ENCODE measurements around the gene SEMA3B. TPM values are rescaled to one million over a fixed set of nuclear protein-coding genes. Genes with fewer than 3 reads are reported as not detected.

The SEMA3B gene
- total and polyA plus RNA-seq, 2 donors (not counting 3 experiments of a cell fraction or from before 2014, with no cell fraction given) = 1.2 to 1.5 TPM

DNA sequence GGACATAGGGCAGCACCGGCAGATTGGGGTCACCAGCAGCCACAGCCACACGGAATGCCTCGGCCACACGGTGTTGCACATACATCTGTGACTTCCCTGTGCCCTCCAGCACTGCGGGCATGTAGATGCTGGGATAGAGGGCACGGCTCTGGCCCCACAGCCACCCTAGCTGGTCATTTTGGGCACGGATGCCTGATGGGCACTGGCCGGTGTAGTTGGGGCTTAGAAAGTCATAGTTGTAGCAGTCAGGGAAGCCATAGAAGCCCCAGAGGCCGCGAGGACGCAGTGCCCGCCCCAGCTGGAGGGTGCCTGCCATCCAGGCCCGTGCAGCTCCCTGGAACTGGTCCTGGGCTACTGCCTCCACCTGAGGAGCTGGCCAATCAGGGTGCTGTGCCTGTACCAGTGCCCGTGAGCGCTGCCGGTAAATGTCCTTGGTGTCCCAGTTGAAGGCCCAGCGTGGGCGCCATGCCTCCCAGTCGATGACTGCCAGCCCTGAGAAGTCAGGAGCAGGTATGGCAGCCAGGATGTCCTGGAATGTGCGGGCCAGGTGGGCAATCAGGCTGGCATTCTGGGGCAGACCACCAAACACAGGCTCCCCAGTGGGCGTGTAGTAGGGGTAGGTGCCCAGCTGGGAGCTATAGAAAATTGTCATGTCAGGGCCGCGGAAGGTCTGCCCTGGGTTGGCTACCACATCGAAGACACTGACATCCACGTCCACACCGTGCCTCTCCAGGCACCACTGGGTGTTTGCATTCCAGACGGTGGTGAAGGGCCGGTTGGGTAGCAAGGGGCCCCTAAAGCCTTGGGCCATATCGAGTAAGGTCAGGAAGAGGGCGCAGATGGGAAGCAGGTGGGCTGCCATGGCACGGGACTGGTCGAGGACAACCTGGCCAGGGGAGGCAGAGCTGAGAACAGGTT, 33.4 kb downstream of the SEMA3B start:
- no peak overlapping the region for H2AFZ ChIP-seq (ENCODE audit: low read depth, low read length)
- no peak overlapping the region for H3K9ac ChIP-seq (replicated peaks; ENCODE audit: extremely low read depth, insufficient read depth, low read length)

DNA sequence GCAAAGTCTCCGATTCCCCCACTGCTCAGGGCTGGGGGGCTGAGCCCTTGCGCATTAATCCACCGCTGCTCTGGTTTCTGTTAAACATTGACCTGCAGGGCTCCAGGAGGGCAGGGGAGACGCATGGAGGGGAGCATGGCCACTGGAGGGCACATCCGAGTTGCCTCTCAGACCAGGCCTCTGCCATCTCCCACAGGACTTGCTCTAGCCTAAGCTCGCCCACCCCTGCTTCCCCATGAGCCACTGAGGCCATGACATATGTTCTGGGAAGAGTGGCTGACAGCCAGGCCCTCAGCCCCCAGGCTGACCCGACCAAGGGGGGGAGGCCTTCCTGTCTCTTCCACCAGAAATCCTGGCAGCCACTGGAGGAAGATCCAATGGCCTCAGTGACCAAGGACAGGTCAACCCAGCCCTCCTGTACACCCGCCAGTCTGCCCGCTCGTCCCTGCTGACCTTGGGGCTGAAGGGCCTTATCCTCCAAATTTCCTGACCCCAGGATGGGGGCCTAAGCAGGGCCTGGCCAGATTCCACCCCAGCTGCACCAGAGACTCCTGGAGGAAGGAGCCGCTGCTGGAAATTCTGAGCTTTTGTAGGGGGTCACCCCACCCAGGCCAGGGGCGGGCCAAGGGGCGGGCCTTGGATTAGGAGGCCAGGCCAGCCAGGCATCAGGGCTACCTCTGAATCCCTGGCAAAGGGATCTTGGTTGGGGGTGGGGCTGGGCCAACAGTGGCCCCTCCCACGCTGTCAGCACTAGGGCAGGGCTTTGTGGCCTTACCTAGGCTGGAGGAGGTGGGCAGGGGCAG, 34.3 kb downstream of the SEMA3B start, which contains the start of gene HYAL1:
Gene HYAL1, minus strand, starts transcription at position 562 of the 803 bp plus-strand sequence. CDS start 618 bp downstream, outside the sequence.
- no peak within 1 kb of the TSS for H2AFZ ChIP-seq (ENCODE audit: low read depth, low read length)
- no peaks in the 10 kb centered on the region for H4K20me1 ChIP-seq (replicated peaks; ENCODE audit: control insufficient read depth, extremely low read depth, insufficient read depth, low read length)
- H3K4me1 ChIP-seq (ENCODE audit: control insufficient read depth, extremely low read depth, insufficient read depth, low read length) = peaks cover 23% of the 10 kb centered on the region
- no peaks in the 10 kb centered on the region for H3K9me1 ChIP-seq (replicated peaks; ENCODE audit: control insufficient read depth, extremely low read depth, insufficient read depth, low read length)
- H3K4me3 ChIP-seq (replicated peaks in 1 of 3; ENCODE audit: insufficient read depth in 1 of 3, low read depth in 1 of 3, low read length in 3 of 3) = no peak within 1 kb of the TSS
- POLR2A ChIA-PET = no interaction called here
- H3K27me3 ChIP-seq (ENCODE audit: control insufficient read depth in 2 of 2, insufficient read depth in 2 of 2, low read length in 2 of 2) = no peaks in the 10 kb centered on the region
- dilution Hi-C loops (cut with MboI; ENCODE audit: extremely low pct_ligation_motif_present, low sequenced_read_pairs) = no loop called here
- no peak within 1 kb of the TSS for H3K9ac ChIP-seq (replicated peaks; ENCODE audit: extremely low read depth, insufficient read depth, low read length)
- no peaks in the 10 kb centered on the region for H3K9me3 ChIP-seq (replicated peaks; ENCODE audit: control insufficient read depth, insufficient read depth, low read length)
- CTCF ChIA-PET = interaction anchor here (0.6 to 6.6 kb wide), 3 partner anchors 15 to 77 kb away, joined by 3 to 48 read pairs (median 3); partner anchors contain the start of gene HYAL2
- TF ChIP-seq POLR2AphosphoS5 (IDR thresholded peaks at IDR 0.05; ENCODE audit: insufficient read depth, low read depth, low read length) = peak; percentile 25
- TF ChIP-seq, protein P1, sequence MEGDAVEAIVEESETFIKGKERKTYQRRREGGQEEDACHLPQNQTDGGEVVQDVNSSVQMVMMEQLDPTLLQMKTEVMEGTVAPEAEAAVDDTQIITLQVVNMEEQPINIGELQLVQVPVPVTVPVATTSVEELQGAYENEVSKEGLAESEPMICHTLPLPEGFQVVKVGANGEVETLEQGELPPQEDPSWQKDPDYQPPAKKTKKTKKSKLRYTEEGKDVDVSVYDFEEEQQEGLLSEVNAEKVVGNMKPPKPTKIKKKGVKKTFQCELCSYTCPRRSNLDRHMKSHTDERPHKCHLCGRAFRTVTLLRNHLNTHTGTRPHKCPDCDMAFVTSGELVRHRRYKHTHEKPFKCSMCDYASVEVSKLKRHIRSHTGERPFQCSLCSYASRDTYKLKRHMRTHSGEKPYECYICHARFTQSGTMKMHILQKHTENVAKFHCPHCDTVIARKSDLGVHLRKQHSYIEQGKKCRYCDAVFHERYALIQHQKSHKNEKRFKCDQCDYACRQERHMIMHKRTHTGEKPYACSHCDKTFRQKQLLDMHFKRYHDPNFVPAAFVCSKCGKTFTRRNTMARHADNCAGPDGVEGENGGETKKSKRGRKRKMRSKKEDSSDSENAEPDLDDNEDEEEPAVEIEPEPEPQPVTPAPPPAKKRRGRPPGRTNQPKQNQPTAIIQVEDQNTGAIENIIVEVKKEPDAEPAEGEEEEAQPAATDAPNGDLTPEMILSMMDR (IDR thresholded peaks at IDR 0.05; ENCODE audit: extremely low read depth in 1 of 2, insufficient read depth in 1 of 2, low read depth in 1 of 2, low read length in 2 of 2) = peak in 1 of 2 donors; percentile 10
- TF ChIP-seq FOS (IDR thresholded peaks at IDR 0.05; ENCODE audit: borderline replicate concordance, insufficient read depth, low read length) = no peak
- DNase-seq (ENCODE audit: low read depth, low spot score) (no peak), FAIRE-seq (no peak)
- no peaks in the 10 kb centered on the region for H3K36me3 ChIP-seq (ENCODE audit: control insufficient read depth in 2 of 2, extremely low read depth in 1 of 2, insufficient read depth in 2 of 2, low read length in 2 of 2)
- intact Hi-C loops (cut with micrococcal nuclease) = no loop called here
- no peak within 1 kb of the TSS for H3K27ac ChIP-seq (ENCODE audit: insufficient read depth, low read depth, low read length)
- no TSS peak for BruUV-seq (replicated peaks)
- no peak within 1 kb of the TSS for H3K4me2 ChIP-seq (ENCODE audit: insufficient read depth, low read length)
- no peaks in the 10 kb centered on the region for H3K79me2 ChIP-seq (ENCODE audit: control insufficient read depth, insufficient read depth, low read length)

More for the DNA sequence above, 33.4 kb downstream of the SEMA3B start:
- ChIA-PET CTCF (interaction anchor here (6.6 kb wide), 1 partner anchor 22 kb away, joined by 48 read pairs; the partner anchor contains the start of gene HYAL2), POLR2A (no interaction called here)
- TF ChIP-seq EZH2 (IDR thresholded peaks at IDR 0.05; ENCODE audit: borderline replicate concordance, low read depth, low read length, severe bottlenecking) (no peak), POLR2A (IDR thresholded peaks at IDR 0.05; ENCODE audit: low read depth, low read length) (peak; percentile 3)
- Histone ChIP-seq H3K9me3 (replicated peaks; ENCODE audit: control insufficient read depth, insufficient read depth, low read length) (no peaks in the 10 kb centered on the region), H3K79me2 (ENCODE audit: control insufficient read depth, insufficient read depth, low read length) (no peaks in the 10 kb centered on the region), H3K27me3 (ENCODE audit: control insufficient read depth in 2 of 2, insufficient read depth in 2 of 2, low read length in 2 of 2) (no peaks in the 10 kb centered on the region), H3K4me1 (ENCODE audit: control insufficient read depth, extremely low read depth, insufficient read depth, low read length) (peaks cover 25% of the 10 kb centered on the region), H3K36me3 (ENCODE audit: control insufficient read depth in 2 of 2, extremely low read depth in 1 of 2, insufficient read depth in 2 of 2, low read length in 2 of 2) (no peaks in the 10 kb centered on the region), H3K9me1 (replicated peaks; ENCODE audit: control insufficient read depth, extremely low read depth, insufficient read depth, low read length) (no peaks in the 10 kb centered on the region), H4K20me1 (replicated peaks; ENCODE audit: control insufficient read depth, extremely low read depth, insufficient read depth, low read length) (no peaks in the 10 kb centered on the region), H3K4me3 (replicated peaks in 1 of 3; ENCODE audit: insufficient read depth in 1 of 3, low read depth in 1 of 3, low read length in 3 of 3) (no peak overlapping the region), H3K27ac (ENCODE audit: insufficient read depth, low read depth, low read length) (no peak overlapping the region), H3K4me2 (ENCODE audit: insufficient read depth, low read length) (no peak overlapping the region)
- DNase-seq (ENCODE audit: low read depth, low spot score) (no peak), FAIRE-seq (no peak)
- intact Hi-C loops (cut with micrococcal nuclease) = no loop called here
- no TSS peak for BruUV-seq (replicated peaks)
- dilution Hi-C loops (cut with MboI; ENCODE audit: extremely low pct_ligation_motif_present, low sequenced_read_pairs) = no loop called here
